Cardiac muscle cell (in vitro differentiated cells and primary cell): ENCODE measurements around the gene FABP7. TPM values are rescaled to one million over a fixed set of nuclear protein-coding genes. Genes with fewer than 3 reads are reported as not detected.
A peak's percentile ranks its signal among the peaks of the same experiment; 100 is the strongest.

Source experiments
- DNase-seq, 2 donors: peaks; one replicate each; pipeline versions ENCODE4 v3.0.0 to v3.0.0-alpha.2; 2010 to 2017; ENCODE audit warnings: low read depth in 1 of 2, low spot score in 1 of 2
- H3K27ac ChIP-seq: fragments of 200-600 bp; sonication (generic); 2 replicates; pipeline ENCODE4 v1.5.1; 2016
- H3K27me3 ChIP-seq: fragments of 200-600 bp; sonication (generic); 2 replicates; pipeline ENCODE4 v1.6.0; 2016; ENCODE audit warnings: control low read depth
- H3K36me3 ChIP-seq: fragments of 200-600 bp; sonication (generic); 2 replicates; pipeline ENCODE4 v1.5.1; 2016; ENCODE audit warnings: control low read depth
- H3K4me1 ChIP-seq: fragments of 200-600 bp; sonication (generic); 2 replicates; pipeline ENCODE4 v1.8.1; 2017; ENCODE audit warnings: low read depth, mild to moderate bottlenecking, mixed run types
- H3K4me3 ChIP-seq: fragments of 200-600 bp; sonication (generic); 2 replicates; pipeline ENCODE4 v1.5.1; 2016; ENCODE audit warnings: mild to moderate bottlenecking
- H3K9me3 ChIP-seq: fragments of 200-600 bp; sonication (generic); 2 replicates; pipeline ENCODE4 v1.5.1; 2017; ENCODE audit warnings: low read depth, mild to moderate bottlenecking, control low read depth
- CTCF ChIP-seq: IDR thresholded peaks from 2 replicates; pipeline ENCODE4 v1.5.1; 2012; ENCODE audit warnings: low read depth, mild to moderate bottlenecking, low read length
- polyA plus RNA-seq: library from polyadenylated mRNA; unstranded; fragments of >200 nt; fragmentation: Nextera tagmentation; extraction: Ambion mirVana; gene quantifications from 2 replicates; pipeline ENCODE4 v1.2.1, GENCODE V29; 2016
- total RNA-seq: library from RNA; depleted of rRNA; stranded (reverse); fragments of >200 nt; gene quantifications from 2 replicates; pipeline ENCODE4 v1.2.3, GENCODE V29; 2016

FABP7 gene
- total and polyA plus RNA-seq, 2 experiments from 2014 or later: 2.2 to 6.4 TPM

- no peak overlapping the region for H3K27ac ChIP-seq
- DNase-seq: no peak
These were observed 1.2 kb upstream of the FABP7 start for GRCh38 chr6:122778302-122778701.

GRCh38 chr6:122778985-122779661 lies 393 bp upstream of the FABP7 start:
- Histone ChIP-seq H3K4me3 (no peak overlapping the region), H3K27ac (no peak overlapping the region), H3K9me3 (no peaks in the 10 kb centered on the region), H3K36me3 (no peaks in the 10 kb centered on the region), H3K4me1 (peaks cover 13% of the 10 kb centered on the region), H3K27me3 (peaks cover 25% of the 10 kb centered on the region)
- peak in 1 of 2 donors; percentile 67 for DNase-seq
- TF ChIP-seq CTCF: no peak

More at GRCh38 chr6:122778302-122778701, 1.2 kb upstream of the FABP7 start:
- Histone ChIP-seq H3K36me3 (no peaks in the 10 kb centered on the region), H3K4me1 (peaks cover 13% of the 10 kb centered on the region), H3K9me3 (no peaks in the 10 kb centered on the region), H3K4me3 (no peak overlapping the region), H3K27me3 (peaks cover 23% of the 10 kb centered on the region)
- no peak for TF ChIP-seq CTCF

- no peaks in the 10 kb centered on the region for H3K36me3 ChIP-seq
These were observed 598 bp downstream of the FABP7 start for GRCh38 chr6:122780114-122780513.

GRCh38 chr6:122781716-122782115 lies 2.2 kb downstream of the FABP7 start:
- no peaks in the 10 kb centered on the region for H3K9me3 ChIP-seq
- H3K27me3 ChIP-seq: peaks cover 40% of the 10 kb centered on the region
- no peaks in the 10 kb centered on the region for H3K36me3 ChIP-seq
- no peak for DNase-seq
- peaks cover 13% of the 10 kb centered on the region for H3K4me1 ChIP-seq
- no peak overlapping the region for H3K4me3 ChIP-seq
- no peak overlapping the region for H3K27ac ChIP-seq
- no peak for TF ChIP-seq CTCF

More at GRCh38 chr6:122780114-122780513, 598 bp downstream of the FABP7 start:
- DNase-seq: peak in 1 of 2 donors; percentile 23
- peaks cover 26% of the 10 kb centered on the region for H3K27me3 ChIP-seq
- peaks cover 13% of the 10 kb centered on the region for H3K4me1 ChIP-seq
- H3K4me3 ChIP-seq: no peak overlapping the region
- TF ChIP-seq CTCF: no peak
- no peaks in the 10 kb centered on the region for H3K9me3 ChIP-seq
- H3K27ac ChIP-seq: no peak overlapping the region

GRCh38 chr6:122783401-122783800 lies 3.9 kb downstream of the FABP7 start:
- H3K4me1 ChIP-seq: peaks cover 15% of the 10 kb centered on the region
- no peaks in the 10 kb centered on the region for H3K9me3 ChIP-seq
- H3K36me3 ChIP-seq: no peaks in the 10 kb centered on the region
- H3K27me3 ChIP-seq: peaks cover 50% of the 10 kb centered on the region
- no peak overlapping the region for H3K4me3 ChIP-seq
- no peak for DNase-seq
- H3K27ac ChIP-seq: no peak overlapping the region
- TF ChIP-seq CTCF: no peak
